Immature natural killer cell (primary cell): ENCODE results near the gene NPHP3. TPM values are rescaled to one million over a fixed set of nuclear protein-coding genes. Genes with fewer than 3 reads are reported as not detected.

Experiments
- DNase-seq, 3 donors: peaks; one replicate each; pipeline ENCODE4 v3.0.0; 2022; ENCODE audit warnings: mixed read lengths in 1 of 3
- H3K27ac Mint-ChIP-seq, 6 donors: one replicate each; pipeline ENCODE4 v1.8.0; 2020; ENCODE audit warnings: mixed read lengths in 6 of 6, mild to moderate bottlenecking in 5 of 6, inconsistent platforms in 4 of 6, moderate library complexity in 3 of 6
- H3K27me3 Mint-ChIP-seq, 3 donors: one replicate each; pipeline ENCODE4 v1.8.0; 2020 to 2021; ENCODE audit warnings: low read depth in 3 of 3, mild to moderate bottlenecking in 3 of 3, mixed read lengths in 3 of 3, moderate library complexity in 3 of 3, inconsistent platforms in 1 of 3
- H3K36me3 Mint-ChIP-seq, 3 donors: one replicate each; pipeline ENCODE4 v1.8.0; 2020; ENCODE audit warnings: mixed read lengths in 3 of 3, inconsistent platforms in 2 of 3, mild to moderate bottlenecking in 2 of 3
- H3K4me1 Mint-ChIP-seq, 2 donors: one replicate each; pipeline ENCODE4 v1.8.0; 2020; ENCODE audit warnings: inconsistent platforms in 2 of 2, mild to moderate bottlenecking in 2 of 2, mixed read lengths in 2 of 2, moderate library complexity in 1 of 2
- H3K4me3 Mint-ChIP-seq, 5 donors: one replicate each; pipeline ENCODE4 v1.8.0; 2020; ENCODE audit warnings: mild to moderate bottlenecking in 5 of 5, mixed read lengths in 5 of 5, inconsistent platforms in 3 of 5, moderate library complexity in 3 of 5
- H3K9me3 Mint-ChIP-seq, 6 donors: one replicate each; pipeline ENCODE4 v1.8.0; 2020; ENCODE audit warnings: mild to moderate bottlenecking in 6 of 6, mixed read lengths in 6 of 6, inconsistent platforms in 4 of 6, moderate library complexity in 3 of 6
- polyA plus RNA-seq, 3 donors: library from polyadenylated mRNA; unstranded; fragments of 300-500 nt; fragmentation: Illumina TruSeq; gene quantifications; one replicate each; pipeline ENCODE4 v1.2.3, GENCODE V29; 2021

The NPHP3 gene
- polyA plus RNA-seq, 3 donors from 2014 or later: 1.3 to 1.8 TPM; not detected in 1

GRCh38 chr3:132669256-132669777, 52.9 kb downstream of the NPHP3 start:
- Mint-ChIP-seq H3K27me3 (peaks cover 0 to 2% (median 0%) of the 10 kb centered on the region in 3 donors), H3K9me3 (no peaks in the 10 kb centered on the region), H3K4me1 (peaks cover 9 to 25% of the 10 kb centered on the region in 2 donors), H3K4me3 (no peak overlapping the region), H3K27ac (no peak overlapping the region), H3K36me3 (peaks cover 5 to 9% (median 6%) of the 10 kb centered on the region in 3 donors)
- DNase-seq: no peak

DNA sequence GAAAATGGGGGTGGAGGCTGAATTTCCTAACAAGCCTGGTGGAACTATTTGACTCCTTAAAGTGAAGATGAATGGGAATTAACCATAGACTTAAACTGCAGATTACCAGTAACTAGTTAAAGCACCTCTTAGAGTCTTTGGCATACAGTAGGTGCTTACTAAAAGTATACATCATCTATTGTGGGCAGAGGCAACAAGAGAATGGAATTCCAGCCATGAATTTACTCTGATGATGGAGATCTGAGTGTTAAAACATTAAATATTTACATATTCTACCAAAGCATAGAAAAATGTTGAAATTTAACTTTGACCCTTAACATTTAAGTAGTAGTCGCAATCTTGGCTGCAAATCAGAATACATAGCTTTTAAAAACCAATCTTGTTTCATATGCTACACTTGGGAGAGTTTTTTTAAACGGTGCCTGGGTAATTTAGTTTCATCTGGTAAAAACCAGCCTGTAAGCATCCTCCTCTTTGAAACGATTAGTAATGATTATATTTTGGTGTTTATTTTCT, 56.9 kb downstream of the NPHP3 start:
- Mint-ChIP-seq H3K27me3 (no peaks in the 10 kb centered on the region), H3K27ac (no peak overlapping the region), H3K36me3 (peaks cover 0 to 4% (median 0%) of the 10 kb centered on the region in 3 donors), H3K9me3 (no peaks in the 10 kb centered on the region), H3K4me3 (no peak overlapping the region), H3K4me1 (peaks cover 27 to 62% of the 10 kb centered on the region in 2 donors)
- DNase-seq: no peak

DNA sequence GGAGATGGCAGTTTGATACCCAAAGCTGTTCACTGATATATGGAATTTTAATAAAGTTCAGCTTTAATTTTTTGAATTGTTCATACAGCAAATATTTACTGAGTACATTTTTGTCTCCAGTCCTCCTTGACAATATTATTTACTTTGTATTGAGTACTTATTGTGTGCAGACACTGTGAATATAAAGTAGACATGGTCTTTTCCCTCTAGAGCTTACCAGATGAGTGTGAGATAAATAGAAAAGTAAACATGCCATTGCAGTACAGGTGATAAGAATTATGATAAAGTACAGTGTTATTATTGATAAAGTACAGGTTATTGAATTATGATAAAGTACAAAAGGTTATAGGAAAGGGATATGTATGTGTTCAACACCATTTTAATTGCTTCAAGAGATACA, 60.0 kb downstream of the NPHP3 start:
- DNase-seq: no peak
- no peaks in the 10 kb centered on the region for H3K36me3 Mint-ChIP-seq
- no peaks in the 10 kb centered on the region for H3K9me3 Mint-ChIP-seq
- H3K4me3 Mint-ChIP-seq: peak overlapping the region in 2 of 5 donors; percentile 1 to 23
- H3K27ac Mint-ChIP-seq: no peak overlapping the region
- peaks cover 41 to 74% of the 10 kb centered on the region in 2 donors for H3K4me1 Mint-ChIP-seq
- H3K27me3 Mint-ChIP-seq: peaks cover 0 to 3% (median 3%) of the 10 kb centered on the region in 3 donors

- Mint-ChIP-seq H3K4me1 (peaks cover 41 to 78% of the 10 kb centered on the region in 2 donors), H3K4me3 (peak overlapping the region; percentile 96 to 98 (median 97)), H3K9me3 (no peaks in the 10 kb centered on the region), H3K27ac (peak overlapping the region; percentile 94 to 98 (median 96)), H3K36me3 (no peaks in the 10 kb centered on the region), H3K27me3 (peaks cover 0 to 3% (median 3%) of the 10 kb centered on the region in 3 donors)
- no peak for DNase-seq
Measured at GRCh38 chr3:132661101-132661500, 61.1 kb downstream of the NPHP3 start.

- peak overlapping the region; percentile 94 to 98 (median 96) for H3K27ac Mint-ChIP-seq
- no peaks in the 10 kb centered on the region for H3K36me3 Mint-ChIP-seq
- H3K9me3 Mint-ChIP-seq: no peaks in the 10 kb centered on the region
- peaks cover 41 to 78% of the 10 kb centered on the region in 2 donors for H3K4me1 Mint-ChIP-seq
- H3K27me3 Mint-ChIP-seq: peaks cover 0 to 3% (median 3%) of the 10 kb centered on the region in 3 donors
- no peak for DNase-seq
- H3K4me3 Mint-ChIP-seq: peak overlapping the region; percentile 96 to 98 (median 97)
Measured at GRCh38 chr3:132660811-132661070, 61.5 kb downstream of the NPHP3 start.

DNA sequence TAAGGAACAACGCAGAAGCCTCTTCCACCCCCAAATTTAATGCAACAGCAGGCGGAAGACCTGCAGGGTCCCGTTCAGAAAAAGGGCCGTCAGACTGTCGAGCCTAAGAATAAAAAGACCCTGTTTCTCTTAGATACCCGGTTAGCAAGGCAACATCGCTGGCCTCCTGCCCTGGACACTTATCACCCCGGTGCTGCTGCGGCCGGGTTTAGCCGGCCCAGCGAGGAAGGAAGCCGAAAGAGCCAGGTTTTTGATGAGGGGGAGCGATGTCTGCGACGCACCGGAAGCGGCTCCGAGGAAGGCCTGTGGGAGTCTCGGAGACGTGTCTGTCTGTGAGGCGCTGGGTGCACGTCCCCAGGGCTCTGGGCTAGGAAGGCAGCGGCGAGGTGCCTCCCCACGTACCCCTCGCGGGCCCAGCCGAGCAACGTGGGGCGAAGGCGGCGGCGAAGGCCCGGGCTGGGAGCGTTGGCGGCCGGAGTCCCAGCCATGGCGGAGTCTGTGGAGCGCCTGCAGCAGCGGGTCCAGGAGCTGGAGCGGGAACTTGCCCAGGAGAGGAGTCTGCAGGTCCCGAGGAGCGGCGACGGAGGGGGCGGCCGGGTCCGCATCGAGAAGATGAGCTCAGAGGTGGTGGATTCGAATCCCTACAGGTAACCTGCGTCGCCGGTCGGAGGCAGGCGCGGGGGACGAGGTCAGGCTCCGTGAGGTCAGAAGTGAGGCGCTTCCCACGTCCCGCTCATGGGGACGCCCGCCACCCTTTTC, 62.0 kb downstream of the NPHP3 start, which contains the start of gene UBA5:
TSS of gene UBA5 (plus strand) at position 278 of the 759 bp plus-strand sequence. CDS start at position 487, 209 bp downstream.
- H3K4me1 Mint-ChIP-seq: peaks cover 42 to 73% of the 10 kb centered on the region in 2 donors
- H3K4me3 Mint-ChIP-seq: peak within 1 kb of the TSS; percentile 96 to 98 (median 97)
- no peaks in the 10 kb centered on the region for H3K9me3 Mint-ChIP-seq
- no peaks in the 10 kb centered on the region for H3K36me3 Mint-ChIP-seq
- H3K27me3 Mint-ChIP-seq: peaks cover 0 to 3% (median 3%) of the 10 kb centered on the region in 3 donors
- peak within 1 kb of the TSS; percentile 94 to 98 (median 96) for H3K27ac Mint-ChIP-seq
- DNase-seq: peak; percentile 65 to 75 (median 74)

DNA sequence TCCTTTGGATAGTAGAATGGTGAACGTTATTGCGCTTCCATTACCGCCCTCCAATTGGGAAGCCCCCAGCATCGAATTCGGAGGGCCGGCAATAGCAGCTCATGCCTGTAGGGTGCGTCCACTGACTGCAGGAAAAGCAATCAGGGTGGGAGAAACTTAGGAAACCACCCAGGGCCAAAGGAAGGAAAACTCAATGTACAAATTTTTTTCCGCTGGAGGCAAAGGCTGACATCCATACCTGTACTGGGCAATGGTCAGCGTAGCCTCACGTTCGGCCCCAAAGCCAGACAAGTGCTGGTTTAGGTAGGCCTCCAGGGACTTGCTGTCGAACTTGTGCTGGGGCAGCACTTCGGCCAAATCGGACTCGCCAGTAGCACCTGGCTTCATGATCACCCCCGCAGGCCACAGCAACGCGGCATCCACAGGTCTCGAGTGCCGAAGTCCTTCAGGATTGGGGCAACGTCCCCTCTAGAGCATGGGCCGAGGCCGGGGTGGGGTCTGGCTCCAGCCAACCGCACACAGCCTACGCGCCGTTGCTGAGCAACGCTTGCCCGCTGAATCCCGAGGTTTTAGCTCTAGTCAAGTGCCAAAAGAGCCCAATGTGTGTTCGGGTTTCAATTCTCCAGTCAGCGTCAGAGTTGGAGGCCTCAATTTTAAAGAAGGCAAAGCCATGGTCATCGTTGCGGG, 62.7 kb downstream of the NPHP3 start, which contains the start of gene ACAD11:
TSS of gene ACAD11 (minus strand) at position 445 of the 687 bp plus-strand sequence. CDS start at position 387, 58 bp downstream.
- H3K4me1 Mint-ChIP-seq: peaks cover 39 to 65% of the 10 kb centered on the region in 2 donors

DNA sequence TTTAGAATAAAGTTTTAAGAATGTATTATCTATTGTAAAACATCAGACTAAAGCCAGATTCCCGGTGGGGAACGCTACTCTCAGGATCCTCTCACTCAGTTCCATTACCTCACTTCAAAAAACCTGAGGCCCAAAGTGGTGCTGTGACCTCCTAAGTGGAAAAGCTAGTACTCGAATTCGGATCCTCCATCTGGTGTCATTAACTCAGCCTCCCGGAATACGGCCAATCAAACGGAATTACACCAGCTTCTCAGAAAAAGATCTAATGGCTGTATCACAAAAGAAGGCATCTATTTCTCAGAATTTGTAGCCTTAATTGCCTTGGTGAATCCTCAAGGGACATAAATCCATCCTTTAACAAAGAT, 63.2 kb downstream of the NPHP3 start:
- Mint-ChIP-seq H3K4me1 (peaks cover 39 to 62% of the 10 kb centered on the region in 2 donors), H3K27me3 (peaks cover 0 to 3% (median 3%) of the 10 kb centered on the region in 3 donors), H3K4me3 (peak overlapping the region; percentile 96 to 98 (median 97)), H3K9me3 (no peaks in the 10 kb centered on the region), H3K36me3 (no peaks in the 10 kb centered on the region), H3K27ac (peak overlapping the region; percentile 94 to 98 (median 96))
- DNase-seq: no peak

More for the DNA sequence above, 62.7 kb downstream of the NPHP3 start, which contains the start of gene ACAD11:
- H3K9me3 Mint-ChIP-seq: no peaks in the 10 kb centered on the region
- H3K36me3 Mint-ChIP-seq: no peaks in the 10 kb centered on the region
- peak within 1 kb of the TSS; percentile 96 to 98 (median 97) for H3K4me3 Mint-ChIP-seq
- H3K27me3 Mint-ChIP-seq: peaks cover 0 to 3% (median 3%) of the 10 kb centered on the region in 3 donors
- peak in 2 of 3 donors; percentile 39 to 42 for DNase-seq
- peak within 1 kb of the TSS; percentile 94 to 98 (median 96) for H3K27ac Mint-ChIP-seq

- peaks cover 37 to 53% of the 10 kb centered on the region in 2 donors for H3K4me1 Mint-ChIP-seq
Measured at GRCh38 chr3:132657869-132658747, 64.1 kb downstream of the NPHP3 start.

DNA sequence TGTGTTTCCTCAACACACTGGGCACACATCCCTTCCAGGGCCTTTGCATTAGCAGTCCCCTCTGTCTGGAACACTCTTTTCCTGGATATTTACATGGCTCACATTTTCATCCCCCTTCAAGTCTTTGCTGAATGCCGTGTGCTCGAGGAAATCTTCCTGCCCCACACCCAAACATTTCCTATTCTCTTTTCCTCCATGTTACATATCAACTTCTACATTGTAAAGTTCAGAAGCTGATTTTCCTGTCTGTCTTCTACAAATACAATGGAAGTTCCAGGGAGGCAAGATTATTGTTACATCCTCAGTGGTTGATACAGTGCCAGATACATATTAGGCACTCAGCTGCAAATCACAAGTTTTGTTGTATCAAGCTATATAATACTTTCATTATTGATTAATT, 66.7 kb downstream of the NPHP3 start:
- DNase-seq: no peak
- peaks cover 21 to 28% of the 10 kb centered on the region in 2 donors for H3K4me1 Mint-ChIP-seq
- H3K36me3 Mint-ChIP-seq: no peaks in the 10 kb centered on the region
- H3K27me3 Mint-ChIP-seq: peaks cover 0 to 3% (median 3%) of the 10 kb centered on the region in 3 donors
- H3K4me3 Mint-ChIP-seq: no peak overlapping the region
- no peaks in the 10 kb centered on the region for H3K9me3 Mint-ChIP-seq
- H3K27ac Mint-ChIP-seq: no peak overlapping the region

More at GRCh38 chr3:132657869-132658747, 64.1 kb downstream of the NPHP3 start:
- Mint-ChIP-seq H3K9me3 (no peaks in the 10 kb centered on the region), H3K4me3 (peak overlapping the region; percentile 7 to 97 (median 97)), H3K36me3 (no peaks in the 10 kb centered on the region), H3K27ac (peak overlapping the region in 2 of 6 donors; percentile 51 to 94), H3K27me3 (peaks cover 0 to 3% (median 3%) of the 10 kb centered on the region in 3 donors)
- no peak for DNase-seq

- H3K9me3 Mint-ChIP-seq: no peaks in the 10 kb centered on the region
- no peak overlapping the region for H3K27ac Mint-ChIP-seq
- no peak for DNase-seq
- no peak overlapping the region for H3K4me3 Mint-ChIP-seq
- H3K36me3 Mint-ChIP-seq: no peaks in the 10 kb centered on the region
- peaks cover 18 to 24% of the 10 kb centered on the region in 2 donors for H3K4me1 Mint-ChIP-seq
- H3K27me3 Mint-ChIP-seq: no peaks in the 10 kb centered on the region
Measured at GRCh38 chr3:132654721-132655120, 67.5 kb downstream of the NPHP3 start.

DNA sequence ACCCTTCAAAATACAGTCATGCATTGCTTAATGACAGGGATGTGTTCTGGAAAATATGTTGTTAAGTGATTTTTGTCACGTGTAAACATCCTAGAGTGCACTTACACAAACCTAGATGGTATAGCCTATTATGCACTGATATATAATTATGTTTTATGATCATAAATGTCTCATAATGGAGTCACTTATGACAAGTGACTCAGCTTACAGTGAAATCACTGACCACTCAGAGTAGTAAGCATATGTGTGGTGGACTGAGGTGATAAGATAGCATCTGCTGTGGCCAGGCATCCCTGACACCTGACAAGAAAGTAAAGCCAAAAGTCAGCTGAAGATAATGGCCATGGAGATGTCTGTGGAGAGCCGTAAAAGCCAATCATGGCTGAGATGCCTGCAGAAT, 68.0 kb downstream of the NPHP3 start:
- Mint-ChIP-seq H3K4me3 (no peak overlapping the region), H3K27ac (no peak overlapping the region), H3K36me3 (no peaks in the 10 kb centered on the region)

More for the DNA sequence above, 68.0 kb downstream of the NPHP3 start:
- Mint-ChIP-seq H3K9me3 (no peaks in the 10 kb centered on the region), H3K4me1 (peaks cover 12 to 18% of the 10 kb centered on the region in 2 donors), H3K27me3 (no peaks in the 10 kb centered on the region)
- DNase-seq: no peak
